Neuronal stem cell (in vitro differentiated cells): Measurements from ENCODE around the gene GADD45G.

Experiments
- DNase-seq: peaks from one replicate; pipeline ENCODE4 v3.0.0-alpha.2; 2013; ENCODE audit warnings: low spot score
- H2AFZ ChIP-seq: one replicate; pipeline ENCODE4 v1.6.1; 2013; ENCODE audit warnings: mild to moderate bottlenecking, low read length, inconsistent platforms
- H2AK5ac ChIP-seq: 2 replicates; pipeline ENCODE4 v1.6.1; 2013; ENCODE audit warnings: low read depth, mild to moderate bottlenecking, inconsistent platforms, low read length, moderate library complexity, mixed read lengths
- H2BK120ac ChIP-seq: 2 replicates; pipeline ENCODE4 v1.6.1; 2013; ENCODE audit warnings: low read depth, mild to moderate bottlenecking, inconsistent platforms, low read length, moderate library complexity, mixed read lengths
- H2BK12ac ChIP-seq: one replicate; pipeline ENCODE4 v1.6.1; 2013; ENCODE audit warnings: low read length, inconsistent platforms
- H2BK15ac ChIP-seq: 2 replicates; pipeline ENCODE4 v1.6.1; 2013; ENCODE audit warnings: mild to moderate bottlenecking, low read length, inconsistent platforms, mixed read lengths
- H2BK5ac ChIP-seq: one replicate; pipeline ENCODE4 v1.6.1; 2013; ENCODE audit warnings: inconsistent platforms, mild to moderate bottlenecking, low read length, moderate library complexity
- H3K14ac ChIP-seq: one replicate; pipeline ENCODE4 v1.6.1; 2013; ENCODE audit warnings: low read length, inconsistent platforms
- H3K18ac ChIP-seq: 2 replicates; pipeline ENCODE4 v1.6.1; 2013; ENCODE audit warnings: low read length, inconsistent platforms
- H3K23ac ChIP-seq: 2 replicates; pipeline ENCODE4 v1.6.1; 2013; ENCODE audit warnings: low read depth, mild to moderate bottlenecking, mixed read lengths, low read length, inconsistent platforms; ENCODE audit not compliant: poor library complexity
- H3K27ac ChIP-seq: replicated peaks from 3 replicates; pipeline ENCODE4 v1.5.1; 2013; ENCODE audit warnings: low read length, inconsistent platforms
- H3K27me3 ChIP-seq, 3 experiments: 2 replicates each; pipeline ENCODE4 v1.6.1; 2013; ENCODE audit warnings: low read length in 3 of 3, mild to moderate bottlenecking in 2 of 3, inconsistent platforms in 1 of 3, low read depth in 1 of 3, mixed read lengths in 1 of 3, moderate library complexity in 1 of 3; ENCODE audit not compliant: control insufficient read depth in 3 of 3, insufficient read depth in 3 of 3
- H3K36me3 ChIP-seq, 2 donors: replicated peaks in 1 of 2; 2 replicates each; pipeline ENCODE4 v1.6.1; 2013; ENCODE audit warnings: low read length in 2 of 2; ENCODE audit not compliant: control insufficient read depth in 2 of 2, insufficient read depth in 2 of 2
- H3K4ac ChIP-seq: 2 replicates; pipeline ENCODE4 v1.6.1; 2013; ENCODE audit warnings: inconsistent platforms, mild to moderate bottlenecking, low read length, moderate library complexity
- H3K4me1 ChIP-seq, 2 donors: 1 replicate in 1 of 2; 2 replicates in 1 of 2; pipeline ENCODE4 v1.6.1; 2013; ENCODE audit warnings: low read length in 2 of 2, low read depth in 1 of 2; ENCODE audit not compliant: control insufficient read depth in 2 of 2, insufficient read depth in 1 of 2
- H3K4me2 ChIP-seq: one replicate; pipeline ENCODE4 v1.6.1; 2013; ENCODE audit warnings: mild to moderate bottlenecking, low read length, inconsistent platforms; ENCODE audit not compliant: insufficient read depth, poor library complexity, severe bottlenecking
- H3K4me3 ChIP-seq, 2 donors: 2 replicates each; pipeline ENCODE4 v1.5.1; 2013; ENCODE audit warnings: low read length in 2 of 2, mild to moderate bottlenecking in 2 of 2, inconsistent platforms in 1 of 2, moderate library complexity in 1 of 2
- H3K79me1 ChIP-seq: one replicate; pipeline ENCODE4 v1.6.1; 2013; ENCODE audit warnings: low read depth, mild to moderate bottlenecking, inconsistent platforms, low read length, moderate library complexity
- H3K9ac ChIP-seq: one replicate; pipeline ENCODE4 v1.6.1; 2013; ENCODE audit warnings: mild to moderate bottlenecking, low read depth, low read length, inconsistent platforms; ENCODE audit not compliant: poor library complexity
- H3K9me3 ChIP-seq, 2 donors: replicated peaks in 1 of 2; 2 replicates each; pipeline versions ENCODE3 to v1.6.1; 2013; ENCODE audit warnings: low read length in 2 of 2, mild to moderate bottlenecking in 2 of 2, inconsistent platforms in 1 of 2, low read depth in 1 of 2, mixed read lengths in 1 of 2, moderate library complexity in 1 of 2; ENCODE audit not compliant: control insufficient read depth in 2 of 2, insufficient read depth in 1 of 2
- H4K8ac ChIP-seq: one replicate; pipeline ENCODE4 v1.6.1; 2013; ENCODE audit warnings: low read depth, mild to moderate bottlenecking, inconsistent platforms, low read length, moderate library complexity
- H4K91ac ChIP-seq: one replicate; pipeline ENCODE4 v1.6.1; 2013; ENCODE audit warnings: low read length, low read depth, mild to moderate bottlenecking, inconsistent platforms; ENCODE audit not compliant: poor library complexity
- WGBS, 2 donors: extraction: QIAGEN DNeasy Blood & Tissue Kit; methylation state at CpG; one replicate each; pipeline ENCODE4 v1.1.7; 2013; ENCODE audit warnings: missing lambda C conversion rate in 2 of 2, mixed read lengths in 1 of 2; ENCODE audit not compliant: insufficient read length in 2 of 2, insufficient replicate concordance in 1 of 2; ENCODE audit errors: extremely low coverage in 2 of 2; 5-methylcytosine and 5-hydroxymethylcytosine counted together

The GADD45G gene

GRCh38 chr9:89596937-89597555, 7.8 kb upstream of the GADD45G start:
- H3K9me3 ChIP-seq, result no peaks in the 10 kb centered on the region
- no peak overlapping the region for H3K27ac ChIP-seq
- H4K91ac ChIP-seq, result no peak overlapping the region
- H3K27me3 ChIP-seq, result peaks cover 0 to 73% (median 2%) of the 10 kb centered on the region in 3 experiments
- H2AFZ ChIP-seq, result no peak overlapping the region
- H3K9ac ChIP-seq, result no peak overlapping the region
- peaks cover 0 to 6% of the 10 kb centered on the region in 2 donors for H3K4me1 ChIP-seq
- no peak overlapping the region for H2BK5ac ChIP-seq
- no peak overlapping the region for H2AK5ac ChIP-seq
- no peak overlapping the region for H2BK12ac ChIP-seq
- no peak overlapping the region for H3K18ac ChIP-seq
- DNase-seq, result no peak
- H3K36me3 ChIP-seq, result no peaks in the 10 kb centered on the region
- H2BK15ac ChIP-seq, result no peak overlapping the region
- no peak overlapping the region for H3K14ac ChIP-seq
- no peak overlapping the region for H4K8ac ChIP-seq
- no peak overlapping the region for H2BK120ac ChIP-seq
- no peak overlapping the region for H3K23ac ChIP-seq
- H3K4me2 ChIP-seq, result no peak overlapping the region
- no peak overlapping the region for H3K4ac ChIP-seq
- H3K79me1 ChIP-seq, result no peaks in the 10 kb centered on the region
- no CpG with 5 or more reads among the region's 13 CpGs for WGBS, 2 donors
- H3K4me3 ChIP-seq, result no peak overlapping the region

- Histone ChIP-seq H3K4me1 (peaks cover 0 to 6% of the 10 kb centered on the region in 2 donors), H2BK5ac (no peak overlapping the region), H3K79me1 (no peaks in the 10 kb centered on the region), H3K18ac (no peak overlapping the region), H3K9me3 (no peaks in the 10 kb centered on the region), H3K4me2 (no peak overlapping the region), H2BK15ac (no peak overlapping the region), H2AFZ (no peak overlapping the region), H2AK5ac (no peak overlapping the region), H3K36me3 (no peaks in the 10 kb centered on the region), H3K27ac (no peak overlapping the region), H3K14ac (no peak overlapping the region), H3K23ac (no peak overlapping the region), H3K4ac (no peak overlapping the region), H2BK12ac (no peak overlapping the region), H2BK120ac (no peak overlapping the region), H4K8ac (no peak overlapping the region), H3K27me3 (peaks cover 0 to 75% (median 2%) of the 10 kb centered on the region in 3 experiments), H4K91ac (no peak overlapping the region), H3K9ac (no peak overlapping the region), H3K4me3 (no peak overlapping the region)
- no CpG with 5 or more reads among the region's 7 CpGs for WGBS, 2 donors
- peak; percentile 71 for DNase-seq
These were observed 7.0 kb upstream of the GADD45G start for GRCh38 chr9:89597711-89598362.

GRCh38 chr9:89598363-89598713, 6.5 kb upstream of the GADD45G start:
- H3K27me3 ChIP-seq, result peaks cover 0 to 74% (median 2%) of the 10 kb centered on the region in 3 experiments
- H3K23ac ChIP-seq, result no peak overlapping the region
- no peak for DNase-seq
- H3K14ac ChIP-seq, result no peak overlapping the region
- no peak overlapping the region for H2BK5ac ChIP-seq
- no peak overlapping the region for H3K9ac ChIP-seq
- H3K4me1 ChIP-seq, result peaks cover 3 to 5% of the 10 kb centered on the region in 2 donors
- H3K27ac ChIP-seq, result no peak overlapping the region
- no peak overlapping the region for H2BK15ac ChIP-seq
- no peak overlapping the region for H2BK120ac ChIP-seq
- no peak overlapping the region for H3K4me2 ChIP-seq
- H3K4me3 ChIP-seq, result no peak overlapping the region
- H3K36me3 ChIP-seq, result no peaks in the 10 kb centered on the region
- H4K91ac ChIP-seq, result no peak overlapping the region
- no peak overlapping the region for H3K18ac ChIP-seq
- no CpG with 5 or more reads among the region's 2 CpGs for WGBS, 2 donors
- H2AFZ ChIP-seq, result no peak overlapping the region
- H3K4ac ChIP-seq, result no peak overlapping the region
- H4K8ac ChIP-seq, result no peak overlapping the region
- H2BK12ac ChIP-seq, result no peak overlapping the region
- no peaks in the 10 kb centered on the region for H3K79me1 ChIP-seq
- no peak overlapping the region for H2AK5ac ChIP-seq
- no peaks in the 10 kb centered on the region for H3K9me3 ChIP-seq

- no peak for DNase-seq
- H3K18ac ChIP-seq, result no peak overlapping the region
These were observed 5.9 kb upstream of the GADD45G start for GRCh38 chr9:89598926-89599325.

More at GRCh38 chr9:89598926-89599325, 5.9 kb upstream of the GADD45G start:
- no peaks in the 10 kb centered on the region for H3K36me3 ChIP-seq
- no peak overlapping the region for H2BK5ac ChIP-seq
- H2AK5ac ChIP-seq, result no peak overlapping the region
- WGBS, 2 donors, result no CpG with 5 or more reads among the region's 10 CpGs
- H2AFZ ChIP-seq, result no peak overlapping the region
- no peak overlapping the region for H3K14ac ChIP-seq
- H2BK12ac ChIP-seq, result no peak overlapping the region
- H3K4me1 ChIP-seq, result peaks cover 6 to 9% of the 10 kb centered on the region in 2 donors
- no peak overlapping the region for H3K4me3 ChIP-seq
- no peaks in the 10 kb centered on the region for H3K9me3 ChIP-seq
- no peak overlapping the region for H3K4ac ChIP-seq
- no peak overlapping the region for H3K23ac ChIP-seq
- peaks cover 0 to 73% (median 2%) of the 10 kb centered on the region in 3 experiments for H3K27me3 ChIP-seq
- no peak overlapping the region for H4K91ac ChIP-seq
- no peak overlapping the region for H3K9ac ChIP-seq
- no peak overlapping the region for H2BK120ac ChIP-seq
- no peaks in the 10 kb centered on the region for H3K79me1 ChIP-seq
- no peak overlapping the region for H3K27ac ChIP-seq
- no peak overlapping the region for H2BK15ac ChIP-seq
- no peak overlapping the region for H4K8ac ChIP-seq
- no peak overlapping the region for H3K4me2 ChIP-seq
